Inferior parietal cortex (tissue), 1 donor: ENCODE measurements around the gene GSPT1.
A peak's percentile ranks its signal among the peaks of the same experiment; 100 is the strongest.
"Not testable (repeated sequence)": the region's sequence is repeated elsewhere in the genome, so short reads cannot be mapped to it uniquely, and the experiment has no call there.

Source experiments
- DNase-seq: peaks from one replicate; pipeline ENCODE4 v3.0.0-alpha.2; 2016; ENCODE audit errors: extremely low spot score

Gene GSPT1

DNA sequence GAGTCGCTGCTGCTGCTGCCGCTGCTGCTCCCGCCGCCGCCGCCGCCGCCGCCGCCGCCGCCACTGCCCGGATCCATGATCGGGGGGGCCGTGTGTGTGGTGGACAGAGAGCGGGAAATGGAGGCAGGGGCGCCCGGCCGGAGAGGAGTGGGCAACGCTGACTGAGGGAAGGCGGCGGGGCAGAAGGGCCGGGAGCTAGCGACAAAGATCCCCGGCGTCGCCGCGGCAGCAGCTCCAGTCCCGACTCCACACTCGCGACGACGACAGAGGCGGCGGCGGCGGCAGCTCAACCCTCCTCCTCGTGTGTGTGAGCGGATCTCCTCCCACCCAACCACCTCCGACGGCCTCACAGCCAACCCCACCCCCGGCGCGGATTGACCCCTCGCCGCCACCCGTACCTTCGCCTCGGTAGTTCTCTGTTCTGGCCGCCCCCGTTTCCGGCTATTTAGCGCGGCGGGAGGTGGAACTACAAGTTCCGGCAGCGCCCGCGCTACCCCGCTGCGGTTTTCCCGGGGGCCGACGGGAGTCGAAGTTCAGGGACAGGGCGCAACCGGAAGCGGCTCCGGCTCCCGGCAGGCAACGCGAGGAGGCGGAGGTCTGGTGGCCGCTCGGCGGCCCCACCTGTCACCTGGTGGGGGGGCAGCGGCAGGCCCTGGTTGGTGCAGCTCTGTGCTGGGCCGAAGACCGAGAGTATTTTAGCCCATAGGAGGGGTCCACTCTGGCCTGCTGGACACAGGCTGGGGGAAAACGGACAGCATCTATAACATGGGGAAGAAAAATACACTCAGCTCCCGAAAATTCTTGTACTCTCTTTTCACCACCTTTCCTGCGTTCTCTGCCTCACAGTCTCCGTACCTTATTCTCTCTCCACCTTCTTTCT lies at the start of gene GSPT1:
Gene GSPT1, minus strand, starts transcription at position 313 of the 880 bp plus-strand sequence. Its CDS starts 236 bp downstream, at position 77.
- peak; percentile 96 for DNase-seq

DNA sequence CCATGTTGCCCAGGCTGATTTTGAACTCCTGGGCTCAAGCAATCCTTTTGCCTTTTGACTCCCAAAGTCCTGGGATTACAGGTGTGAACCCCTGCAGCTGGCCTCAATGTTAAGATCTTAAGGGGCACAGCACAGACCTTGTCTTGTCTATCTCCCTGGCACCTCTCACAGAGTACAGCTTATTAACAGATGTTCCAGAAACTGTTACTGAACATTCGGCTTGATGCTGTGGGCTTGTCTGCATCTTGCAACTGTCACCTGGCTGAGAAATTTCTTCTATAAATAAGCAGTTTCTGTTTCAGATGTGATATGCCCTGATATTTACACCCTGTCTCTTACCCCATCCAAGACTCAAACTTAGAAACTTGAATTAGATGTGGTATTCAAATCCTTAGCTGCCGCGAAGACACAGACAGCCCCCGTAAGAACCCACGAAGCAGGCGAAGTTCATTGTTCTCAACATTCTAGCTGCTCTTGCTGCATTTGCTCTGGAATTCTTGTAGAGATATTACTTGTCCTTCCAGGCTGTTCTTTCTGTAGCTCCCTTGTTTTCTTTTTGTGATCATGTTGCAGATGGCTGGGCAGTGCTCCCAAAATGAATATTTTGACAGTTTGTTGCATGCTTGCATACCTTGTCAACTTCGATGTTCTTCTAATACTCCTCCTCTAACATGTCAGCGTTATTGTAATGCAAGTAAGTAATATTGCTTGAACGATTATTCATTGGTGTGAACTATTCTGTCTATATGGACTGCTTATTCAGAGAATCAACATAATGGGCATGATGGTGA lies 49.2 kb upstream of the GSPT1 start, which contains the start of gene TNFRSF17:
Gene TNFRSF17, plus strand, starts transcription at position 450 of the 791 bp plus-strand sequence. Its CDS starts 115 bp downstream, at position 565.
- DNase-seq = no peak

DNA sequence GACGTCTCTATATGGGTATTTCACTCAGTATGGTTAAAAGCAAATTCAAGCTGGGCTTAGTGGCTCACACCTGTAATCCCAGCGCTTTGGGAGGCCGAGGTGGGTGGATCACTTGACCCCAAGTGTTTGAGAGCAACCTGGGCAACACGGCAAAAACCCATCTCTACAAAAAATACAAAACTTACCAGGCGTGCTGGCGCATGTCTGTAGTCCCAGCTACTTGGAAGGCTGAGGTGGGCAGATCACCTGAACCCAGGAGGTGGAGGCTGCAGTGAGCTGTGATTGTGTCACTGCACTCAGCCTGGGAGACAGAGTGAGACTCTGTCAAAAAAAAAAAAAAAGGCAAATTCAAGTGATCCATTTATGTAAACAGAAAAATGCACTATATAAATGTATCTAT lies 48.0 kb upstream of the GSPT1 start:
- DNase-seq = no peak

DNA sequence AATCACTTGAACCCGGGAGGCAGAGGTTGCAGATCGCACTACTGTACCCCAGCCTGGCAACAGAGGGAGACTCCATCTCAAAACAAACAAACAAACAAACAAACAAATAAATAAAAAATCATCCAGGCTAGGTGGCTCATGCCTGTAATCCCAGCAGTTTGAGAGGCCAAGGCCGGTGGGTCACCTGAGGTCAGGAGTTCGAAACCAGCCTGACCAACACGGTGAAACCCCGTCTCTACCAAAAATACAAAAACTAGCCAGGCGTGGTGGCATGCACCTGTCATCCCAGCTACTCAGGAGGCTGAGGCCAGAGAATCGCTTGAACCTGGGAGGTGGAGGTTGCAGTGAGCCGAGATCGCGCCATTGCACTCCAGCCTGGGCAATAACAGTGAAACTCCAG lies 47.2 kb upstream of the GSPT1 start:
- not testable (repeated sequence) for DNase-seq

DNA sequence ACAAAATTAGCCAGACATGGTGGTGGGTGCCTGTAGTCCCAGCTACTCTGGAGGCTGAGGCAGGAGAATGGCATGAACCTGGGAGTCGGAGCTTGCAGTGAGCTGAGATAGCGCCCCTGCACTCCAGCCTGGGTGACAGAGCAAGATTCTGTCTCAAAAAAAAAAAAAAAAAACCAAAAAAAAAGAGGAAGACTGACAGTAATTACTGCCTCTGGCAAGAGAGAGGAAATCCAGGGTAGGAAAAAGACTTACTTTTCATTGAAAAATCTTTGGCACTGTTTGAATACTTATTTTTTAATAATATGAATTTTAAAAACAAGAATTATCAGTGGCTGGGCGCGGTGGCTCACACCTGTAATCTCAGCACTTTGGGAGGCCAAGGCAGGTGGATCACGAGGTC lies 46.7 kb upstream of the GSPT1 start:
- not testable (repeated sequence) for DNase-seq

DNA sequence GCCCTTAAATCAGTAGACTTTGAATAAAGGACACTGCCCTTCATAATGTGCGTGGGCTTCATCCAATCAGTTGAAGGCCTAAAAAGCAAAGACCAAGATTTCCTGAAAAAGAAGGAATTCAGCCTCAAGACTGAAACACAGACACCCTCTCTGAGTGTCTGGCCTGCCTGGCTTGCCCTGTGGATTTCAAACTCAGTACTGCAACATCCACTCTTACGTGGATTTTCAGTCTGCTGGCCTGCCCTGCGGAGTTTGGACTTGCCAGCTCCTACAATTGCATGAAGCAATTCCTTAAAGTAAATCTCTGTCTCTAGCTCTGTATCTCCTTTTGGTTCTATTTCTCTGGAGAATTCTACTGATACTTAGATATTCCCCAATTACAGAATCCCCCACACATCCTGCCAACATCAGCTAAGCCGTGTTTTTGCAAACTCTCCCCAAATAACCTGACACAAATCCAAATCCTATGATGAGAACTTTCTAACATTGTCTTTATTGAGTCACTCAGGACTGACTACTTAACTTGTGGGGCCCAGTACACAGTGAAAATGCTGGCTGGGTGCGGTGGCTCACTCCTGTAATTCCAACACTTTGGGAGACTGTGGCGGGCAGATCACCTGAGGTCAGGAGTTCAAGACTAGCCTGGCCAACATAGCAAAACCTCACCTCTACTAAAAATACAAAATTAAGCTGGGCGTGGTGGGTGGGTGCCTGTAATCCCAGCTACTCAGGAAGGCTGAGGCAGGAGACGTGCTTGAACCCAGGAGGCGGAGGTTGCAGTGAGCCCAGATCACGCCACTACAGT lies 42.0 kb upstream of the GSPT1 start:
- DNase-seq = no peak

DNA sequence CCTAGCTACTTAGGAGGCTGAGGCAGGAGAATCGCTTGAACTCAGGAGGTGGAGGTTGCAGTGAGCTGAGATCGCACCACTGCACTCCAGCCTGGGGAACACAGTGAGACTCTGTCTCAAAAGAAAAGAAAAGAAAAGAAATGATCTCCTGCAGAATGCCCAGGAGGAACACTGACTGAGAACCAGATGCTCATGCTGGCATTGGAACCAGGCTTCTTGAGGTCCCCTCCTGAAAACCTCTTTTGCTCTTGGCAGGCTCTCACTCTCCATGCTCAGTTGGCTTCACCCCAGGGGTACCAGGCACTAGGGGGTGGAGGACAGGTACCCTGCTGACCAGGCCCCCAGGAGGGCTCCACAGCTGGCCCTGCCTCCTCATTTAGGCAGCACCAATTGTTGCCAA lies 40.8 kb upstream of the GSPT1 start:
- DNase-seq = no peak

DNA sequence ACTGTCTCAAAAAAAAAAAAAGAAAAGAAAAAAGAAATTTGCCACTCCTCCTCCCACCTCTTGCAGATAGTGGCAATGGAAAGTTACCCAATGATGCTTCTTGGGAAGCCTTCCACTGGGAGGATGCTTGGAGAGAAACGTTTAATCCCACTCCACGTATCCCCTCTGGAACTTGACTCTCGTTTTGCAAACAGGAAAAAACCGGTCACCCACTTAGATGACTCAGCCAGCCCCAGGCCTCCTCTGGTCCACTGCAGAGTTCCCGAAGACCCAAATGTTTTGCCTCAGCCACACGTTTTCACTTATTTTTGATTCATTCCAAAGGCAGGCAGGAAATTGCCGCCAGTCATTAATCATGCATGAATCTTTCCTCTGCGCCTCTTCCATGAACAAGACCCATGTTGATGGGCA lies 40.0 kb upstream of the GSPT1 start:
- no peak for DNase-seq

DNA sequence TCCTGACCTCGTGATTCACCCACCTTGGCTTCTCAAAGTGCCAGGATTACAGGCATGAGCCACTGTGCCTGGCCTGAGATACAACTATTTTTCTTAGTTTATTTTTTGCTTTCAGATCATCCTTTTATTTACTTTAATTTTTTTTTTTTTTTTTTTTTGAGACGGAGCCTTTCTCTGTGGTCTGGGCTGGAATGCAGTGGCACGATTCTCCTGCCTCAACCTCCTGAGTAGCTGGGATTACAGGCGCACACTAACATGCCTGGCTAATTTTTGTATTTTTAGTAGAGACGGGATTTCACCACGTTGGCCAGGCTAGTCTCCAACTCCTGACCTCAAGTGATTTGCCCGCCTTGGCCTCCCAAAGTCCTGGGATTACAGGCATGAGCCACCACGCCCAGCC lies 37.8 kb upstream of the GSPT1 start:
- DNase-seq = not testable (repeated sequence)

DNA sequence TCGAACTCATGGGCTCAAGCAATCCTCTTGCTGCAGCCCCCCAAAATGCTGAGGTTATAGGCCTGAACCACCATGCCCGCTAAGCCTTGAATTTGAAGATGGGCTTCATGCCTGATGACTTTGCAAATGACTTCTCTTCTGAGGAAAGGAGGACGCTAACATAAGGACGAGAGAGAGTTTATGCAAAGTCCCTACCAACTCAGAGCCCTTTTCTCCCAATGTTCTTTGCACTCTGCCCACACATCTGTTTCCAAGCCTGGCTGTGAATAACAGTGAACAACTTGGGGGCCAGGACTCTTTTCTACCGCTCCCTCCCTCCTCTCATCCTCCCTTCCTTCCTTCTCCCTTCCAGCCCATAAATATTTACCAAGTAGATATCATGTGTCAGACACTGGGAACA lies 34.6 kb upstream of the GSPT1 start:
- no peak for DNase-seq

DNA sequence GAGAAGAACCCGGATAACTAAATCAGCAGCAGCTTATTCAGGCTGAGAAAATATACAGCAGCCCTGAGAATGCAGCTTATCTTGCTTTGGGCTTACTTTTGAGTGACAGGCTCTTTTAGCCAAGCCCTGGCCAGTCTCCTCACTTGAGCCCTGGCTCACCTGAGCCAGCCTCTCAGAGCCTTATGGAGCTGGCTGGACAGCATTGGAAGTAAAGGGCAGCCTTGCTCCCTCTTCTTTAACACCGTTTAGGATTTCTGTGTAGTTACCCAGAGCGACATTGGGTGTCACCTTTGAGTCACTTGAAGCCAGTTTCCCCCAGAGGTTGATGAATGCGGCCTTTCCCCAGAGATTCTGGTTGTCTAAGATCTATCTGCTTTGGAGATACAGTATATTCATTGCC lies 33.8 kb upstream of the GSPT1 start:
- peak; percentile 71 for DNase-seq

DNA sequence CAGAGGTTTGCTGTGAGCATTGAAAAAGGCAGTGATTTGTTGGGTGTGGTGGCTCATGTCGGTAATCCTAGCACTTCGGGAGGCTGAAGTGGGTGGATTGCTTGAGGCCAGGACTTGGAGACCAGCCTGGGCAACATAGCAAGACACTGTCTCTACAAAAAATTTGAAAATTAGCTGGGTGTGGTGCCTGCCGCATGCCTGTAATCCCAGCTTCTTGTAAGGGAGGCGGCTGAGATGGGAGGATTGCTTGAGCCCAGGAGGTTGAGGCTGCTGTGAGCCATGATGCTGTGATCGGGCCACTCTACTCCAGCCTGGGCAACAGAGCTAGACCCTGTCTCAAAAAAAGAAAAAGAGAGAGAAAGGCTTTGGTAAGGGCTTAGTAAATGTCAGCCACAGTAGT lies 33.1 kb upstream of the GSPT1 start:
- no peak for DNase-seq

DNA sequence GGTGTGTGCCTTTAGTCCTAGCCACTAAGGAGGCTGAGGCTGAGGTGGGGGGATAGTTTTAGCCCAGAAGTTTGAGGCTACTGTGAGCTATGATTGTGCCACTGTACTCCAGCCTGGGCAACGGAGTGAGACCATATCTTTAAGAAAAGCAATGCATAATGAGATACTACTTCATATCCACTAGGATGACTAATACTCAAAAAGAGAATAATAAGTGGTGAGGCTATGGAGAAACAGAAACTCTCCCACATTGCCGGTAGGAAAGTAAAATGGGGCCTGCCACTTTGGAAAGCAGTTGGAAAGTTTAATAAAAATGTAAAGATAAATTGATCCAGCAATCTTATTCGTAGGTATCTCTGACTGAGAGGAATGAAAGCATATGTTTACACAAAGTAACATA lies 30.7 kb upstream of the GSPT1 start:
- DNase-seq = no peak

DNA sequence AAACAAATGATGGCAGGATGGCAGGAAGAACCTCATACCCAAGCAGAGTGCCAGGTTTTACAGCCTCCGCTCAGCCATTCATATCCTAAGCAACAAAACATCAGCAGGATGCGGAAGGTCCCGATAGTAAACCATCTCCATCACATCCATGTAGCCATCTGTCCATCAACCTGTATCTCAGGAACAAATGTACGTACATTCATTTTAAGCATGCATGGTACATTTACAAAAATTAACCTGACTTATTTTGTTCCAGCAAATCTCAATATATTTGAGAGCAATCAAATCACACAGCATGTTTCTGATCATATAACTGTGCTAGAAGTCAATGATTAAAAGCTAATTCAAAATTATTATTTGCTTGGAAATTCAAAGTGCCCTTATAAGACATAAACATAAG lies 26.2 kb upstream of the GSPT1 start, which contains the start of gene NPIPB2:
Gene NPIPB2, minus strand, starts transcription at position 101 of the 400 bp plus-strand sequence. Its CDS starts 0 bp downstream, at position 101.
- DNase-seq = not testable (repeated sequence)

DNA sequence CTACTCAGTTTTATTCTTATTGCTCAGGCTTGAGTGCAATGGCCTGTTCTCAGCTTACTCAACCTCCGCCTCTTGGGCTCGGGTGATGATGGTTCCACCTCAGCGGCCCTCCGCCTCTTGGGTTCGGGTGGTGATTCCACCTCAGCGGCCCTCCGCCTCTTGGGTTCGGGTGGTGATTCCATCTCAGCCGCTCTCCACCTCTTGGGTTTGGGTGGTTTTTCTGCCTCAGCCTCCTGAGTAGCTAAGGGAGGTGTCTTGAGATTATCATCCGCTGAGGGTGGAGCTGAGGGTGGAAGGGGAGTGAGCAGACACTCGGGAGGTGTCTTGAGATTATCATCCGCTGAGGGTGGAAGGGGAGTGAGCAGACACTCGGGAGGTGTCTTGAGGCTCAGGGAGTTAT lies 11.6 kb upstream of the GSPT1 start:
- not testable (repeated sequence) for DNase-seq

DNA sequence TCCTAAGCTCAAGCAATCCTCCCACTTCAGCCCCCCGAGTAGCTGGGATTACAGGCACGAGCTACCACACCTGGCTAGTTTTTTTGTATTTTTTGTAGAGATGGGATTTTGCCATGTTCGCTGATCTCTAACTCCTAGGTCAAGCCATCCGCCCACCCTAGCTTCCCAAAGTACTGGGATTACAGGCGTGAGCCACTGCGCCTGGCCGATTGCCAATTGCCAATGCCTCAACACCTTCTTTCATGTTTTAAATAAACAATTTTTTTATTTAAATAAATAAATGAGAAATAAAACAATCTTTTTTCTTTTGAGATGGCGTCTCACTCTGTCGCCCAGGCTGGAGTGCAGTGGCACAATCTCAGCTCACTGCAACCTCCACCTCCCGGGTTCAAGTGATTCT lies 8.3 kb upstream of the GSPT1 start:
- not testable (repeated sequence) for DNase-seq

DNA sequence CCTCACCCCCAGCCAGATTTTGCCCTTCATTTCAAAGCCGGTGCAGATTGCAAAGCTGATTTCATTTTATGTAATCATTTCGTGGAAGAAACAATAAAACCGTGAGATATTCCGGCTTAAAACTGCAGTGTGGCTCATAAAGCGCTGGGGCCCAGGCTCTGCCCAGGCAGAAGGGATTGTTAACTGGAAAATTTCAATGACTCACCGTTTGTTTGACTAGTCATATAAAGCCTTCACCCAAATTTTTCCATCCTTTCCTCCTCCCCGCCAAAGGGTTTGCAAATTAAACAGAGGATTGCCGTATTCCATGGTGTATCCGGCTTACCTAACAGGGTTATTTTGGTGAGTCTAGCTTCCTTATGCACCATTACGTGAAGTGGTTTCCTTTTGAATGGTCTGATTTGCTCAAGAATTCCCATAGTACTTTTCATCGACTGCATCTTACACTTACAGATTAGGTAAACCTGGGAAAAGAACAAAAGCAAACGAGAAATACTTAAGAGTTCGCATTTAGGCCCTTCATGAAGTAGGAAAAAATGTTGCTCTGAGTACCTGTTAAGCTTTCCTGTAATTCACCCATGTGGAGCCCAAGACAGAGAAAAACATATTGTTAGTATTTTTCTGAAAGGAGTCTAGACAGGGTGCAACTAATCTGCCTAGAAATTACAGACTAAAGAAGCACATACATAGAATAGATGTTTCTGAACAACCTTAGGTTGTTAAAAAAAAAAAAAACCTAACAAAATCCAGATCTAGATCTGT lies 949 bp upstream of the GSPT1 start:
- peak; percentile 67 for DNase-seq

DNA sequence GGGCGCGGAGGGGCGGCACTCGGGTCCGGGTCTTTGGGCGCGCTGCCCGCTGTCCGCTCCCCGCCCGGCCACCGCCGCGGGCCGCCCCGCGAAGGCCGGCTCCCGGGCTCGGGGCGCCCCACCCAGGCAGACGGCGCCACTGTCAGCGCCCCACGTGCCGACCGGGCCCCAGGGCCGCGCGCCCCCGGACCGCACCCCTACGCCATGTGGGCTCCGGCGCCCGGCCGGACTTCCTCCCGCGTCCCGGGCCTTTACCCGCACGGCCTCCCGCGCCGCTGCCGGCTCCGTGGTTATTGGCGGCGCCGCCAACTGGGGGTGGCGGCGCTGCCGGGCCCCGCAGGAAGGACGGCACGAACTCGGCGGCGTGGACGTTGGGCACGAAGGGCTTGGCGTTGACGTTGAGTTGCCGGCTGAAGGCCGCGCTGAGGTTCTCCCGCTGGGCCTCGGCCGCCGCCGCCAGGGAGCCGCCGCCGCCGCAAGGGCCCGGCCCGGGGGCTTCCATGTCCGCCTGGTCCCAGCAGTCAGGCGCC lies 577 bp downstream of the GSPT1 start:
- DNase-seq = no peak

DNA sequence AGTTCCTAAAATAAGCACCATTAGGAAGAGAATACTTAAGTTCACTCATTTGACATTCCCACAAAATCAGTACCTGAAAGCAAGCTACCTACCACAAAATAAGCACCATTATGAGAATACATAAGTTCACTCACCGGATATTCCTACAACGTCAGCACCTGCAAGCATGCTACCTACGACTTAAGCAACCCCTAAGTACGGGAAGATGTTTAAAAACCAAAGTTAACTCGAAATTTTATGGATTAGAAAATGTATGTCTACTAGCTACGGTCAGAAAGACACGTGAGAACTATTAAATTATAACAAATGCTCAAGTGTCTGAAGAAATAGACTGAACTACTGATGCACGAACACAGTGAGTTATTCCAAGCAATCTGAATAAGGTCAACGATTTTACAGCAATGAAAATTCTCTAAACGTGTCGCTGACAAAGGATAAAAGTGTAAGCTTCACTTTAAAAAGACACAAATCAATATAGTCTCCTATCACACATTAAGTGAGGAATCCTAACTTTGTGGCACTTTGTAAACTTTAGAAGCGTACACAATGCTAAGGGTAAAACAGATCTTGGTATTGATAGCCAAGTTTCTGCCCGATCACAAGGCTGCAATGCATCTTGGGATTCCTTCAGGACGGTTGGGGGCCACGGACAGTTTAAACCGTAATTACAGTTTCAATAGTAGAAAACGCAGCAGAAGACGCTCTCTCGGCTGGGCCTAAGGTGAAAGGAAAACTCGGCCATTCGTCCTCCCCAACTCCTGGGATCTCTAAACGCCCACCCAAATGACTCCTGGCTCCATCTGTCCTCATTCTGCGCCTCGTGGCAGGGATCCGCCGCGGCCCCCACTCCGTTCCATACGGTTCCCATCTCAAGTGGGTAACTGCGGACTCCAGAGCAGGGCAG lies 1.3 kb downstream of the GSPT1 start:
- peak; percentile 29 for DNase-seq
